ENCODE data around the gene PGRMC2.
A peak's percentile ranks its signal among the peaks of the same experiment; 100 is the strongest.

PGRMC2 gene

GRCh38 chr4:128287141-128287870 lies at the start of gene PGRMC2:
TSS of gene PGRMC2 (minus strand) at chr4:128287813. CDS start at chr4:128287790, 23 bp downstream.
- peak; percentile 63 for DNase-seq (ENCODE audit: low read depth, low spot score)

GRCh38 chr4:128335541-128335940 lies 47.9 kb upstream of the PGRMC2 start:
- DNase-seq (ENCODE audit: low read depth, low spot score), result no peak

- DNase-seq (ENCODE audit: low read depth, low spot score), result no peak
Measured at GRCh38 chr4:128334256-128334655, 46.6 kb upstream of the PGRMC2 start.

- no peak for DNase-seq (ENCODE audit: low read depth, low spot score)
Measured at GRCh38 chr4:128333309-128334018, 45.9 kb upstream of the PGRMC2 start.

- DNase-seq (ENCODE audit: low read depth, low spot score), result peak; percentile 49
Measured at GRCh38 chr4:128332081-128332480, 44.5 kb upstream of the PGRMC2 start.

- DNase-seq (ENCODE audit: low read depth, low spot score), result no peak
Measured at GRCh38 chr4:128329638-128330037, 42.0 kb upstream of the PGRMC2 start.

GRCh38 chr4:128328106-128328505 lies 40.5 kb upstream of the PGRMC2 start:
- no peak for DNase-seq (ENCODE audit: low read depth, low spot score)

GRCh38 chr4:128323401-128323800 lies 35.8 kb upstream of the PGRMC2 start:
- DNase-seq (ENCODE audit: low read depth, low spot score), result no peak

GRCh38 chr4:128322986-128323385 lies 35.4 kb upstream of the PGRMC2 start:
- DNase-seq (ENCODE audit: low read depth, low spot score), result peak; percentile 77

- peak; percentile 31 for DNase-seq (ENCODE audit: low read depth, low spot score)
Measured at GRCh38 chr4:128322311-128322710, 34.7 kb upstream of the PGRMC2 start.

GRCh38 chr4:128320656-128321055 lies 33.0 kb upstream of the PGRMC2 start:
- no peak for DNase-seq (ENCODE audit: low read depth, low spot score)

GRCh38 chr4:128315756-128316520 lies 28.3 kb upstream of the PGRMC2 start:
- no peak for DNase-seq (ENCODE audit: low read depth, low spot score)

- DNase-seq (ENCODE audit: low read depth, low spot score), result no peak
Measured at GRCh38 chr4:128311659-128312403, 24.2 kb upstream of the PGRMC2 start.

GRCh38 chr4:128310266-128310697 lies 22.7 kb upstream of the PGRMC2 start:
- DNase-seq (ENCODE audit: low read depth, low spot score), result no peak

GRCh38 chr4:128309585-128309984 lies 22.0 kb upstream of the PGRMC2 start:
- DNase-seq (ENCODE audit: low read depth, low spot score), result no peak

- no peak for DNase-seq (ENCODE audit: low read depth, low spot score)
Measured at GRCh38 chr4:128308986-128309385, 21.4 kb upstream of the PGRMC2 start.

GRCh38 chr4:128307123-128307571 lies 19.5 kb upstream of the PGRMC2 start:
- DNase-seq (ENCODE audit: low read depth, low spot score), result no peak

- DNase-seq (ENCODE audit: low read depth, low spot score), result no peak
Measured at GRCh38 chr4:128305942-128306341, 18.3 kb upstream of the PGRMC2 start.

- no peak for DNase-seq (ENCODE audit: low read depth, low spot score)
Measured at GRCh38 chr4:128303986-128304385, 16.4 kb upstream of the PGRMC2 start.

- no peak for DNase-seq (ENCODE audit: low read depth, low spot score)
Measured at GRCh38 chr4:128303405-128303785, 15.8 kb upstream of the PGRMC2 start.

- DNase-seq (ENCODE audit: low read depth, low spot score), result no peak
Measured at GRCh38 chr4:128301979-128302378, 14.4 kb upstream of the PGRMC2 start.

GRCh38 chr4:128299848-128300247 lies 12.2 kb upstream of the PGRMC2 start:
- no peak for DNase-seq (ENCODE audit: low read depth, low spot score)
